Naive B cell (primary cell): ENCODE measurements around the gene FGFRL1. TPM values are rescaled to one million over a fixed set of nuclear protein-coding genes. Genes with fewer than 3 reads are reported as not detected.
"Not testable (repeated sequence)": the region's sequence is repeated elsewhere in the genome, so short reads cannot be mapped to it uniquely, and the experiment has no call there.

Experiments
- ATAC-seq, 2 donors: fragments of 150-1000 bp; cut with Tn5 transposase; 2 replicates each; pipeline ENCODE4 v1.10.0; 2021; ENCODE audit warnings: low read depth in 2 of 2, mild to moderate bottlenecking in 2 of 2, moderate library complexity in 2 of 2
- DNase-seq: peaks from one replicate; pipeline ENCODE4 v3.0.0; 2022
- H3K27ac Mint-ChIP-seq, 6 donors: one replicate each; pipeline ENCODE4 v1.8.0; 2020 to 2022; ENCODE audit warnings: mild to moderate bottlenecking in 6 of 6, mixed read lengths in 6 of 6, moderate library complexity in 5 of 6, inconsistent platforms in 2 of 6
- H3K27me3 Mint-ChIP-seq, 3 donors: one replicate each; pipeline ENCODE4 v1.8.0; 2021 to 2022; ENCODE audit warnings: mixed read lengths in 3 of 3, mild to moderate bottlenecking in 1 of 3
- H3K36me3 Mint-ChIP-seq, 2 donors: one replicate each; pipeline ENCODE4 v1.8.0; 2020 to 2022; ENCODE audit warnings: mixed read lengths in 2 of 2, inconsistent platforms in 1 of 2, mild to moderate bottlenecking in 1 of 2
- H3K4me1 Mint-ChIP-seq, 3 donors: one replicate each; pipeline ENCODE4 v1.8.0; 2020 to 2022; ENCODE audit warnings: mixed read lengths in 3 of 3, inconsistent platforms in 1 of 3, mild to moderate bottlenecking in 1 of 3, moderate library complexity in 1 of 3
- H3K4me3 Mint-ChIP-seq, 8 donors: one replicate each; pipeline ENCODE4 v1.8.0; 2020 to 2022; ENCODE audit warnings: mild to moderate bottlenecking in 8 of 8, mixed read lengths in 8 of 8, moderate library complexity in 8 of 8, inconsistent platforms in 2 of 8
- H3K9me3 Mint-ChIP-seq, 7 donors: one replicate each; pipeline ENCODE4 v1.8.0; 2020 to 2022; ENCODE audit warnings: mixed read lengths in 7 of 7, mild to moderate bottlenecking in 5 of 7, inconsistent platforms in 2 of 7, moderate library complexity in 1 of 7
- polyA plus RNA-seq, 6 donors: library from polyadenylated mRNA; unstranded; fragments of 300-500 nt; fragmentation: Illumina TruSeq; gene quantifications; one replicate each; pipeline ENCODE4 v1.2.3, GENCODE V29; 2021; ENCODE audit warnings: low read depth in 6 of 6

FGFRL1 gene
- polyA plus RNA-seq, 6 donors from 2014 or later: 0.22 to 2.3 (median 0.37) TPM; not detected in 1

GRCh38 chr4:993111-994029 is 18.1 kb upstream of the FGFRL1 start, which contains the start of gene SLC26A1:
TSS of gene SLC26A1 (minus strand) at chr4:993404. CDS start at chr4:991703, 1,701 bp downstream.
- peak within 1 kb of the TSS in 1 of 8 donors; percentile 5 for H3K4me3 Mint-ChIP-seq
- DNase-seq (no peak), ATAC-seq (no peak)
- no peak within 1 kb of the TSS for H3K27ac Mint-ChIP-seq
- H3K4me1 Mint-ChIP-seq: peaks cover 7 to 12% (median 8%) of the 10 kb centered on the region in 3 donors
- peaks cover 6 to 25% (median 13%) of the 10 kb centered on the region in 3 donors for H3K27me3 Mint-ChIP-seq
- no peaks in the 10 kb centered on the region for H3K9me3 Mint-ChIP-seq
- no peaks in the 10 kb centered on the region for H3K36me3 Mint-ChIP-seq

- Mint-ChIP-seq H3K9me3 (peaks cover 0 to 2% (median 0%) of the 10 kb centered on the region in 7 donors), H3K4me1 (peaks cover 15 to 31% (median 16%) of the 10 kb centered on the region in 3 donors), H3K36me3 (no peaks in the 10 kb centered on the region), H3K4me3 (peak overlapping the region in 2 of 8 donors; percentile 10 to 16), H3K27ac (no peak overlapping the region), H3K27me3 (peaks cover 14 to 37% (median 26%) of the 10 kb centered on the region in 3 donors)
- no peak for DNase-seq
- ATAC-seq: no peak
Observed at GRCh38 chr4:995311-996026, 16.0 kb upstream of the FGFRL1 start.

GRCh38 chr4:996030-996996 is 15.1 kb upstream of the FGFRL1 start:
- ATAC-seq (no peak), DNase-seq (no peak)
- H3K27ac Mint-ChIP-seq: no peak overlapping the region
- peak overlapping the region in 6 of 8 donors; percentile 15 to 80 (median 26) for H3K4me3 Mint-ChIP-seq
- H3K9me3 Mint-ChIP-seq: peaks cover 0 to 2% (median 0%) of the 10 kb centered on the region in 7 donors
- peaks cover 14 to 44% (median 26%) of the 10 kb centered on the region in 3 donors for H3K27me3 Mint-ChIP-seq
- peaks cover 15 to 31% (median 16%) of the 10 kb centered on the region in 3 donors for H3K4me1 Mint-ChIP-seq
- no peaks in the 10 kb centered on the region for H3K36me3 Mint-ChIP-seq

GRCh38 chr4:996997-997374 is 14.4 kb upstream of the FGFRL1 start:
- H3K27me3 Mint-ChIP-seq: peaks cover 14 to 50% (median 26%) of the 10 kb centered on the region in 3 donors

GRCh38 chr4:997375-998071 is 13.9 kb upstream of the FGFRL1 start:
- H3K4me1 Mint-ChIP-seq: peaks cover 16 to 31% (median 18%) of the 10 kb centered on the region in 3 donors
- no peak for DNase-seq
- peak overlapping the region in 3 of 8 donors; percentile 30 to 77 (median 45) for H3K4me3 Mint-ChIP-seq
- H3K27me3 Mint-ChIP-seq: peaks cover 14 to 55% (median 26%) of the 10 kb centered on the region in 3 donors
- H3K9me3 Mint-ChIP-seq: peaks cover 0 to 2% (median 0%) of the 10 kb centered on the region in 7 donors
- H3K27ac Mint-ChIP-seq: no peak overlapping the region
- ATAC-seq: peak; percentile 60 to 73
- H3K36me3 Mint-ChIP-seq: no peaks in the 10 kb centered on the region

More at GRCh38 chr4:996997-997374, 14.4 kb upstream of the FGFRL1 start:
- no peak for DNase-seq
- Mint-ChIP-seq H3K36me3 (no peaks in the 10 kb centered on the region), H3K27ac (no peak overlapping the region), H3K4me1 (peaks cover 15 to 31% (median 16%) of the 10 kb centered on the region in 3 donors), H3K4me3 (peak overlapping the region in 5 of 8 donors; percentile 12 to 80 (median 47)), H3K9me3 (peaks cover 0 to 2% (median 0%) of the 10 kb centered on the region in 7 donors)
- no peak for ATAC-seq

GRCh38 chr4:998096-998691 is 13.2 kb upstream of the FGFRL1 start:
- H3K9me3 Mint-ChIP-seq: peaks cover 0 to 2% (median 0%) of the 10 kb centered on the region in 7 donors
- DNase-seq (no peak), ATAC-seq (no peak)
- H3K4me3 Mint-ChIP-seq: peak overlapping the region in 6 of 8 donors; percentile 29 to 81 (median 38)
- H3K27ac Mint-ChIP-seq: peak overlapping the region in 2 of 6 donors; percentile 15 to 57
- H3K36me3 Mint-ChIP-seq: no peaks in the 10 kb centered on the region
- H3K4me1 Mint-ChIP-seq: peaks cover 16 to 31% (median 18%) of the 10 kb centered on the region in 3 donors
- peaks cover 14 to 55% (median 26%) of the 10 kb centered on the region in 3 donors for H3K27me3 Mint-ChIP-seq

GRCh38 chr4:999240-999863 is 12.1 kb upstream of the FGFRL1 start:
- peaks cover 14 to 65% (median 26%) of the 10 kb centered on the region in 3 donors for H3K27me3 Mint-ChIP-seq
- peak overlapping the region in 5 of 8 donors; percentile 29 to 83 (median 66) for H3K4me3 Mint-ChIP-seq
- H3K4me1 Mint-ChIP-seq: peaks cover 16 to 31% (median 18%) of the 10 kb centered on the region in 3 donors
- not testable (repeated sequence) for H3K27ac Mint-ChIP-seq, ATAC-seq, DNase-seq, H3K9me3 Mint-ChIP-seq, H3K36me3 Mint-ChIP-seq

GRCh38 chr4:999882-1000425 is 11.5 kb upstream of the FGFRL1 start:
- Mint-ChIP-seq H3K27me3 (peaks cover 14 to 71% (median 26%) of the 10 kb centered on the region in 3 donors), H3K9me3 (peaks cover 0 to 2% (median 0%) of the 10 kb centered on the region in 7 donors), H3K4me3 (no peak overlapping the region), H3K36me3 (no peaks in the 10 kb centered on the region), H3K27ac (no peak overlapping the region), H3K4me1 (peaks cover 16 to 31% (median 18%) of the 10 kb centered on the region in 3 donors)
- ATAC-seq (no peak), DNase-seq (no peak)

- Mint-ChIP-seq H3K9me3 (peaks cover 0 to 2% (median 0%) of the 10 kb centered on the region in 7 donors), H3K4me1 (peaks cover 16 to 31% (median 18%) of the 10 kb centered on the region in 3 donors), H3K27ac (no peak overlapping the region), H3K27me3 (peaks cover 14 to 74% (median 26%) of the 10 kb centered on the region in 3 donors), H3K36me3 (no peaks in the 10 kb centered on the region), H3K4me3 (peak overlapping the region in 1 of 8 donors; percentile 32)
- no peak for ATAC-seq
- DNase-seq: no peak
Observed at GRCh38 chr4:1000686-1001260, 10.7 kb upstream of the FGFRL1 start.

- peak overlapping the region in 3 of 8 donors; percentile 10 to 44 (median 32) for H3K4me3 Mint-ChIP-seq
- peaks cover 19 to 74% (median 30%) of the 10 kb centered on the region in 3 donors for H3K27me3 Mint-ChIP-seq
- peaks cover 0 to 1% of the 10 kb centered on the region in 2 donors for H3K36me3 Mint-ChIP-seq
- no peak for ATAC-seq
- no peak for DNase-seq
- H3K9me3 Mint-ChIP-seq: peaks cover 0 to 2% (median 0%) of the 10 kb centered on the region in 7 donors
- H3K4me1 Mint-ChIP-seq: peaks cover 16 to 26% (median 18%) of the 10 kb centered on the region in 3 donors
- H3K27ac Mint-ChIP-seq: no peak overlapping the region
Observed at GRCh38 chr4:1001561-1002130, 9.8 kb upstream of the FGFRL1 start.
